ENCODE data around the gene POLG. TPM values are rescaled to one million over a fixed set of nuclear protein-coding genes. Genes with fewer than 3 reads are reported as not detected.
A peak's percentile ranks its signal among the peaks of the same experiment; 100 is the strongest.

The POLG gene
- total RNA-seq, 1 experiment from 2014 or later: 60.3 TPM

DNA sequence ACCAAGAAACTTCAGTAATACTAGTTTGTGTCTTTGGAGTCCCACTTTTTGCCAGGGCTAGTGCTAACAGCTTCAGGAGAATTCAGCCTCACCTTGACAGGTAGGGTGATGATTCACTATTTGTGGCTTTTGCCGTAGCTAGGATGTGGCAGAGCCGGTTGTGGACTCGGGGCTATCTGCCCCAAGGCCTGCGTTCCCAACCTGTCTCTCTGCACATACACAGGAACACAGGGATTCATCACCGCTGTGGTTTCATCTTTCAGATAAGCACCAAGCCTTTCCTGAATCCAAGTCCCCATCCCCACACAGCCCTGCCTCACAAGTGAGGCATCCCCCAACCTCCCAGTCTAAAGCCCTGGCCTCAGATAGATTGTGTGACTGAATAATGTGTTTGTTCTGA is 45.2 kb upstream of the POLG start:
- H3K27me3 ChIP-seq (ENCODE audit: insufficient read depth, low read length): peaks cover 80% of the 10 kb centered on the region
- peak; percentile 35 for DNase-seq
- no peak overlapping the region for H3K18ac ChIP-seq (ENCODE audit: insufficient read length, low read depth, low read length)
- H3K14ac ChIP-seq (ENCODE audit: insufficient read depth, low read length): no peak overlapping the region
- no peak overlapping the region for H4K5ac ChIP-seq (ENCODE audit: insufficient read length, low read depth, low read length)
- H3K36me3 Mint-ChIP-seq (ENCODE audit: insufficient read depth in 1 of 3, low read depth in 3 of 3): no peaks in the 10 kb centered on the region
- no peak overlapping the region for H2BK5ac ChIP-seq (ENCODE audit: insufficient read length, low read length)
- no peak for TF ChIP-seq CTCF (conservative IDR thresholded peaks at IDR 0.05)
- no peak overlapping the region for H4K91ac ChIP-seq (ENCODE audit: insufficient read length, low read depth, low read length)
- H3K4me3 Mint-ChIP-seq: peak overlapping the region in 1 of 2 experiments; percentile 51; a peak in 2 of 5 replicates
- no peaks in the 10 kb centered on the region for H3K79me2 ChIP-seq (ENCODE audit: insufficient read depth, low read length)
- peaks cover 34 to 58% of the 10 kb centered on the region in 2 experiments for H3K4me1 Mint-ChIP-seq
- no peak overlapping the region for H4K8ac ChIP-seq (replicated peaks; ENCODE audit: insufficient read length, low read depth, low read length)
- no peaks in the 10 kb centered on the region for H3K23me2 ChIP-seq (ENCODE audit: insufficient read length, low read depth, low read length, poor library complexity, severe bottlenecking)
- H2BK20ac ChIP-seq (ENCODE audit: low read depth, low read length, poor library complexity, severe bottlenecking): no peak overlapping the region
- no peak overlapping the region for H3K4me2 ChIP-seq (ENCODE audit: insufficient read depth, insufficient read length, low read length)
- H2BK15ac ChIP-seq (ENCODE audit: low read depth, low read length): no peak overlapping the region
- H3K4me1 ChIP-seq (ENCODE audit: insufficient read depth, low read length): no peaks in the 10 kb centered on the region; the same call in 1 of the 2 replicates
- no peak overlapping the region for H3K27ac ChIP-seq (ENCODE audit: insufficient read length, low read depth, low read length)
- no peak overlapping the region for H3T11ph ChIP-seq (ENCODE audit: low read length)
- no peak overlapping the region for H2AFZ ChIP-seq (ENCODE audit: low read length)
- H3K56ac ChIP-seq (ENCODE audit: insufficient read length, low read depth, low read length): no peak overlapping the region
- no peak overlapping the region for H3K23ac ChIP-seq (ENCODE audit: insufficient read length, low read depth, low read length)
- no peak overlapping the region for H2BK120ac ChIP-seq (ENCODE audit: low read depth, low read length, poor library complexity, severe bottlenecking)
- H2BK12ac ChIP-seq (ENCODE audit: insufficient read length, low read depth, low read length): no peak overlapping the region
- no peak overlapping the region for H3K27ac Mint-ChIP-seq
- H3K4ac ChIP-seq (ENCODE audit: low read depth, low read length): no peak overlapping the region
- no peaks in the 10 kb centered on the region for H3K79me1 ChIP-seq (ENCODE audit: insufficient read depth, low read depth, low read length, poor library complexity, severe bottlenecking)
- H3K9ac ChIP-seq (ENCODE audit: extremely low read depth, insufficient read length, low read length): no peak overlapping the region
- peaks cover 3% of the 10 kb centered on the region in 2 experiments; a peak in 2 of 5 replicates for H3K9me3 Mint-ChIP-seq
- H4K20me1 ChIP-seq (ENCODE audit: control insufficient read depth, insufficient read depth, insufficient read length): no peaks in the 10 kb centered on the region
- H3K27me3 Mint-ChIP-seq (ENCODE audit: low read depth): peaks cover 99% of the 10 kb centered on the region
- WGBS (ENCODE audit: extremely low coverage, insufficient read length, low lambda C conversion rate): no CpG with 5 or more reads among the region's 5 CpGs
- H2AK5ac ChIP-seq (ENCODE audit: insufficient read length, low read length): no peak overlapping the region
- H3K9me3 ChIP-seq (ENCODE audit: control insufficient read depth, low read depth, low read length): no peaks in the 10 kb centered on the region
